HCT116 (cell line): Measurements from ENCODE around the gene SCAI. TPM values are rescaled to one million over a fixed set of nuclear protein-coding genes. Genes with fewer than 3 reads are reported as not detected.

Source experiments
- ATAC-seq: fragments of 200-7000 bp; cut with Tn5 transposase; 2 replicates; pipeline ENCODE4 v1.9.1; 2020; ENCODE audit warnings: mild to moderate bottlenecking, moderate library complexity
- BruUV-seq: library from RNA; stranded (reverse); fragments of 400-500 nt; replicated peaks from 2 replicates; lab custom pipeline; 2021; lab: Mats Ljungman, UMichigan
- CTCF ChIA-PET: fragments of 300-600 bp; sonication (Branson Sonifier 250); formaldehyde crosslinking; loops from one replicate; lab custom pipeline; 2021; ENCODE audit warnings: antibody characterized with exemption; lab: Charles Lee
- POLR2A ChIA-PET: fragments of 300-600, 350-600 bp; sonication (Branson Sonifier 250); formaldehyde crosslinking; loops from one replicate; lab custom pipeline; 2021; ENCODE audit warnings: antibody characterized with exemption; lab: Charles Lee
- RAD21 ChIA-PET, 2 experiments: fragments of 300-600 bp; sonication (Branson Sonifier 250); formaldehyde crosslinking; loops; one replicate each; lab custom pipeline; 2023; ENCODE audit warnings: low total read pairs in 2 of 2; ENCODE audit not compliant: uncharacterized antibody in 2 of 2, unreplicated experiment in 2 of 2, low non-redundant PET in 1 of 2; lab: Charles Lee
- DNase-seq: peaks from one replicate; pipeline ENCODE4 v3.0.0-alpha.2; 2010; ENCODE audit warnings: low read depth, low spot score
- H2AFZ ChIP-seq: fragments of 200-600 bp; shearing (Covaris generic), sonication (generic); 2 replicates; pipeline ENCODE4 v1.6.1; 2017; ENCODE audit warnings: low read depth, mixed run types, mixed read lengths, antibody characterized with exemption, low read length; ENCODE audit not compliant: poor library complexity, severe bottlenecking
- H3K27ac ChIP-seq: 2 replicates; pipeline ENCODE4 v1.5.1; 2012; ENCODE audit warnings: low read depth, low read length
- H3K27me3 ChIP-seq: fragments of 200-600 bp; sonication (generic); 2 replicates; pipeline ENCODE4 v1.6.1; 2016; ENCODE audit warnings: mixed run types, low read length, mixed read lengths; ENCODE audit not compliant: insufficient read depth
- H3K36me3 ChIP-seq, 2 experiments: fragments of 200-500 bp in 1 of 2; fragments of 200-600 bp in 1 of 2; sonication (Bioruptor generic) in 1 of 2; sonication (generic) in 1 of 2; 2 replicates each; pipeline versions ENCODE4 v1.5.1 to v1.6.1; 2014 to 2016; ENCODE audit warnings: low read length in 2 of 2, inconsistent platforms in 1 of 2, mixed read lengths in 1 of 2, mixed run types in 1 of 2; ENCODE audit not compliant: insufficient read depth in 2 of 2, control insufficient read depth in 1 of 2
- H3K4me1 ChIP-seq, 2 experiments: fragments of 200-600 bp in 1 of 2; sonication (generic) in 1 of 2; 2 replicates each; pipeline versions ENCODE4 v1.5.1 to v1.6.1; 2012 to 2017; ENCODE audit warnings: low read length in 2 of 2, inconsistent platforms in 1 of 2, mild to moderate bottlenecking in 1 of 2, mixed read lengths in 1 of 2, mixed run types in 1 of 2, moderate library complexity in 1 of 2; ENCODE audit not compliant: insufficient read depth in 2 of 2, control insufficient read depth in 1 of 2
- H3K4me2 ChIP-seq: fragments of 200-600 bp; sonication (generic); 2 replicates; pipeline ENCODE4 v1.6.1; 2017; ENCODE audit warnings: mixed run types, low read length, mixed read lengths
- H3K4me3 ChIP-seq, 2 experiments: fragments of 200-600 bp in 1 of 2; sonication (generic) in 1 of 2; replicated peaks in 1 of 2; 2 replicates each; pipeline ENCODE4 v1.5.1; 2011 to 2016; ENCODE audit warnings: low read length in 2 of 2, control low read depth in 1 of 2, low read depth in 1 of 2, mild to moderate bottlenecking in 1 of 2, mixed read lengths in 1 of 2, mixed run types in 1 of 2
- H3K79me2 ChIP-seq: fragments of 200-600 bp; sonication (generic); 2 replicates; pipeline ENCODE4 v1.6.1; 2017; ENCODE audit warnings: mild to moderate bottlenecking, mixed run types, low read length, moderate library complexity, mixed read lengths; ENCODE audit not compliant: insufficient read depth
- H3K9ac ChIP-seq: fragments of 200-600 bp; sonication (generic); 2 replicates; pipeline ENCODE4 v1.6.1; 2016; ENCODE audit warnings: low read length, mixed read lengths
- H3K9me2 ChIP-seq: fragments of 200-600 bp; sonication (generic), shearing (Covaris generic); 2 replicates; pipeline ENCODE4 v1.6.1; 2017; ENCODE audit warnings: mixed run types, mild to moderate bottlenecking, moderate library complexity; ENCODE audit not compliant: insufficient read depth
- H3K9me3 ChIP-seq, 2 experiments: fragments of 200-500 bp in 1 of 2; fragments of 200-600 bp in 1 of 2; sonication (Bioruptor generic) in 1 of 2; sonication (generic) in 1 of 2; 2 replicates each; pipeline ENCODE4 v1.6.1; 2014 to 2017; ENCODE audit warnings: low read length in 2 of 2, mixed read lengths in 2 of 2, inconsistent platforms in 1 of 2, low read depth in 1 of 2, mild to moderate bottlenecking in 1 of 2, mixed run types in 1 of 2, moderate library complexity in 1 of 2; ENCODE audit not compliant: control insufficient read depth in 1 of 2, insufficient read depth in 1 of 2
- H4K20me1 ChIP-seq: fragments of 200-600 bp; sonication (generic), shearing (Covaris generic); 2 replicates; pipeline ENCODE4 v1.6.1; 2017; ENCODE audit warnings: mixed run types, mild to moderate bottlenecking, moderate library complexity; ENCODE audit not compliant: insufficient read depth
- CEBPB ChIP-seq: IDR thresholded peaks from 2 replicates; pipeline ENCODE4 v1.6.1; 2012; ENCODE audit warnings: low read depth
- ELF1 ChIP-seq: IDR thresholded peaks from 2 replicates; pipeline ENCODE4 v1.6.1; 2012; ENCODE audit warnings: low read depth, borderline replicate concordance
- EZH2phosphoT487 ChIP-seq: fragments of 200-600 bp; IDR thresholded peaks from 2 replicates; pipeline ENCODE4 v1.6.1; 2018; ENCODE audit warnings: antibody characterized with exemption, borderline replicate concordance
- FOSL1 ChIP-seq: IDR thresholded peaks from 2 replicates; pipeline ENCODE4 v1.6.1; 2012; ENCODE audit warnings: low read depth
- POLR2A ChIP-seq: IDR thresholded peaks from 2 replicates; pipeline ENCODE4 v1.7.0; 2011; ENCODE audit warnings: borderline replicate concordance; ENCODE audit not compliant: insufficient read depth, insufficient read length; ENCODE audit errors: extremely low read depth
- POLR2AphosphoS5 ChIP-seq: IDR thresholded peaks from 2 replicates; pipeline ENCODE4 v1.6.1; 2011; ENCODE audit warnings: mild to moderate bottlenecking, low read depth, low read length, moderate library complexity
- SP1 ChIP-seq: IDR thresholded peaks from 2 replicates; pipeline ENCODE4 v1.6.1; 2012; ENCODE audit warnings: low read depth
- TCF7L2 ChIP-seq: IDR thresholded peaks from 2 replicates; pipeline ENCODE4 v1.7.0; 2011; ENCODE audit warnings: borderline replicate concordance, inconsistent platforms; ENCODE audit not compliant: insufficient read depth, insufficient read length; ENCODE audit errors: extremely low read depth
- ZNF274 ChIP-seq: fragments of 200-500 bp; sonication (Bioruptor generic); IDR thresholded peaks from 2 replicates; pipeline ENCODE4 v1.6.1; 2014; ENCODE audit warnings: mild to moderate bottlenecking, low read depth, low read length, inconsistent platforms
- intact Hi-C: fragments of 100-400 bp; cut with micrococcal nuclease; formaldehyde crosslinking; loops from 2 replicates; pipeline ENCODE4 v1.10.0; 2022
- total RNA-seq: library from RNA; stranded (reverse); gene quantifications from one replicate; pipeline ENCODE4 v1.2.1, GENCODE V29; 2021; ENCODE audit not compliant: unreplicated experiment
- TF ChIP-seq, protein P1 (sequence below): IDR thresholded peaks from 2 replicates; pipeline ENCODE4 v1.6.1; 2011; ENCODE audit warnings: mild to moderate bottlenecking, low read length, moderate library complexity; ENCODE audit not compliant: insufficient replicate concordance; ENCODE audit errors: extremely low read depth
- TF ChIP-seq, protein P2 (sequence below): IDR thresholded peaks from 2 replicates; pipeline ENCODE4 v1.6.1; 2012

SCAI gene
- total RNA-seq, 1 experiment from 2014 or later = 14.0 TPM

DNA sequence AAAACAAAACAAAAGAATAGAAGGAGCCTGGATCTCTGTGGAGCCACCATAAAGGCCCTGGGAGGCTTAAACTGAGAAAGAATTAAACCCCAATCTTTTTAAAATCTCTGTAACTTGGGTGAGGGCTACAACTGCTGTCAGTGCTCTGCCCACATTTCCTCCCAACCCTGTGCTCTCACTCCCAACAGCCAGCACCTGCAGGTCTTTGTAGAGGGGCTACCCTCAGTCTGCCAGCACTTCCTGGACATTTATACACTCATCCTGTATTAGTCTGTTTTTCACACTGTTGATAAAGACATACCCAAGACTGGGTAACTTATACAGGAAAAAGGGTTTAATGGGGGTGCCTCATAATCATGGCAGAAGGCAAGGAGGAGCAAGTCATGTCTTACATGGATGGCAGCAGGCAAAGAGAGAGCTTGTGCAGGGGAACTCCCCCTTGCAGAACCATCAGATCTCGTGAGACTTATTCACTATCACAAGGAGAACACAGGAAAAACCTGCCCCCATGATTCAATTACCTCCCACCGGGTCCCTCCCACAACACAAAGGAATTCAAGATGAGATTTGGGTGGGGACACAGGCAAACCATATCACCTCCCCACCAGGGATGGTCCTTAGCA lies 47.4 kb downstream of the SCAI start (continued):
- no peak for TF ChIP-seq TCF7L2
- TF ChIP-seq, protein P1, sequence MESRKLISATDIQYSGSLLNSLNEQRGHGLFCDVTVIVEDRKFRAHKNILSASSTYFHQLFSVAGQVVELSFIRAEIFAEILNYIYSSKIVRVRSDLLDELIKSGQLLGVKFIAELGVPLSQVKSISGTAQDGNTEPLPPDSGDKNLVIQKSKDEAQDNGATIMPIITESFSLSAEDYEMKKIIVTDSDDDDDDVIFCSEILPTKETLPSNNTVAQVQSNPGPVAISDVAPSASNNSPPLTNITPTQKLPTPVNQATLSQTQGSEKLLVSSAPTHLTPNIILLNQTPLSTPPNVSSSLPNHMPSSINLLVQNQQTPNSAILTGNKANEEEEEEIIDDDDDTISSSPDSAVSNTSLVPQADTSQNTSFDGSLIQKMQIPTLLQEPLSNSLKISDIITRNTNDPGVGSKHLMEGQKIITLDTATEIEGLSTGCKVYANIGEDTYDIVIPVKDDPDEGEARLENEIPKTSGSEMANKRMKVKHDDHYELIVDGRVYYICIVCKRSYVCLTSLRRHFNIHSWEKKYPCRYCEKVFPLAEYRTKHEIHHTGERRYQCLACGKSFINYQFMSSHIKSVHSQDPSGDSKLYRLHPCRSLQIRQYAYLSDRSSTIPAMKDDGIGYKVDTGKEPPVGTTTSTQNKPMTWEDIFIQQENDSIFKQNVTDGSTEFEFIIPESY = no peak
- no peak for TF ChIP-seq CEBPB
- no peak for TF ChIP-seq POLR2A
- TF ChIP-seq POLR2AphosphoS5 = no peak
- TF ChIP-seq, all 23 proteins: peak for 0

DNA sequence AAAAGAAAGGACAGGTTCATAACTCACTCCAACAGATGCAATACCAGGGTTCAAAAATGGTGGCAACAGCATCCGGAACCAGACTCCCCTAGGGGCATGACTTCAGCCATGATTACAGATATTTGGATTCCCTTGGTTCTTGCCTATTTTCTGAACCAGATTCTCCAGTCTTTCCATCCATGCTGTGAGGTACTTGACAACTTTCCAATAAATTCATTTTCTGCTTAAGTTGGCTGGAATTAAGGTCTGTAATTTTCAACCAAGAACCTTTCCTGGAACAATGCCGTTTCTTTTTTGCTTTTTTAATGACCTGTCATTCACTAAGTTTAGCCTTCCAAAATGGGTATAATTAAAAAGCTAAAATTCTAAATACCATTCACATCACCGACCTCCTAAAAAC lies 52.2 kb downstream of the SCAI start:
- Histone ChIP-seq H4K20me1 (no peaks in the 10 kb centered on the region), H3K27me3 (no peaks in the 10 kb centered on the region), H3K9ac (no peak overlapping the region), H3K4me2 (no peak overlapping the region), H3K9me2 (no peaks in the 10 kb centered on the region), H3K79me2 (peaks cover 5% of the 10 kb centered on the region; the same call in 1 of the 2 replicates), H3K4me3 (no peak overlapping the region), H3K27ac (no peak overlapping the region), H3K4me1 (no peaks in the 10 kb centered on the region), H2AFZ (no peak overlapping the region), H3K36me3 (no peaks in the 10 kb centered on the region), H3K9me3 (no peaks in the 10 kb centered on the region)
- intact Hi-C loops = no loop called here
- DNase-seq = no peak
- ATAC-seq = no peak
- no peak for TF ChIP-seq POLR2A
- TF ChIP-seq FOSL1 = no peak
- TF ChIP-seq SP1 = no peak
- no peak for TF ChIP-seq ZNF274
- no peak for TF ChIP-seq EZH2phosphoT487
- TF ChIP-seq, protein P2, sequence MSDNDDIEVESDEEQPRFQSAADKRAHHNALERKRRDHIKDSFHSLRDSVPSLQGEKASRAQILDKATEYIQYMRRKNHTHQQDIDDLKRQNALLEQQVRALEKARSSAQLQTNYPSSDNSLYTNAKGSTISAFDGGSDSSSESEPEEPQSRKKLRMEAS = no peak
- no peak for TF ChIP-seq ELF1
- ChIA-PET POLR2A (no interaction called here), CTCF (no interaction called here), RAD21 (no interaction called here)
- no TSS peak for BruUV-seq
